Measurements from ENCODE around the gene CFAP46. TPM values are rescaled to one million over a fixed set of nuclear protein-coding genes. Genes with fewer than 3 reads are reported as not detected.

The CFAP46 gene
- polyA plus RNA-seq, 3 donors, result 0.07 TPM; not detected in 2

DNA sequence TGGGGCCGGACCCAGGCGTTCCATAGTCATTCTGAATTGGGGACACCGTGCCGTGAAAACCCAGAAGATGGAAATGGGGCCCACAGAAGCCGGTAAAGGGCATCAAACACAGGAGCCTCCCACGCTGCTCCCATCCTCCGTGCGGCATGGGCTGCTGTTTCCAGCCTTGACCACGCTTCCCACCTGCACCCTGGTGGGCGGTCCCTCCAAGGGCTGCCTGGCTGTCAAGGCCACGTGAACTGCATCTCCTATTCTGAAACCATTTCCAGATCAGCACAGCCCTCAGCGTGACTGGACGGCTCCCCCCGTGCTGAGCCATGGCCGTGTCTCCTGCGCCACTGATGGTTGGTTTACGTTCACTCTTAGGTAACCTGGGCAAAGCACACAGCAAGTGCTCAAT is 14.1 kb downstream of the CFAP46 start:
- DNase-seq, result no peak
- Histone ChIP-seq H3K36me3 (replicated peaks in 1 of 2; ENCODE audit: control insufficient read depth in 1 of 2, insufficient read depth in 2 of 2, low read length in 2 of 2) (no peaks in the 10 kb centered on the region), H3K27me3 (ENCODE audit: control insufficient read depth in 2 of 2, insufficient read depth in 2 of 2, low read length in 2 of 2) (no peaks in the 10 kb centered on the region), H3K27ac (ENCODE audit: low read depth in 1 of 2, low read length in 2 of 2) (no peak overlapping the region), H3K4me2 (replicated peaks; ENCODE audit: extremely low read depth, low read length, poor library complexity, severe bottlenecking) (no peak overlapping the region), H3K4me3 (replicated peaks in 1 of 3; ENCODE audit: low read depth in 2 of 3, low read length in 3 of 3) (no peak overlapping the region), H3K9me3 (replicated peaks in 1 of 2; ENCODE audit: control insufficient read depth in 1 of 2, insufficient read depth in 1 of 2, low read length in 2 of 2) (no peaks in the 10 kb centered on the region), H2AFZ (ENCODE audit: insufficient read depth, low read depth, low read length, poor library complexity, severe bottlenecking) (no peak overlapping the region), H3K9ac (ENCODE audit: insufficient read depth, low read length, poor library complexity, severe bottlenecking) (no peak overlapping the region), H4K20me1 (ENCODE audit: insufficient read depth, low read length) (no peaks in the 10 kb centered on the region), H3K4me1 (ENCODE audit: control insufficient read depth in 1 of 2, insufficient read depth in 2 of 2, low read length in 2 of 2) (peaks cover 0 to 12% of the 10 kb centered on the region in 2 donors), H3K79me2 (ENCODE audit: insufficient read depth, low read length) (no peaks in the 10 kb centered on the region)
- peaks cover 0 to 4% (median 0%) of the 10 kb centered on the region in 3 donors for H3K27me3 Mint-ChIP-seq (ENCODE audit: low read depth in 3 of 3)
- intact Hi-C loops (cut with micrococcal nuclease), result no loop called here
- H3K36me3 Mint-ChIP-seq, result no peaks in the 10 kb centered on the region
- TF ChIP-seq CTCF (IDR thresholded peaks at IDR 0.05), result no peak
- WGBS (ENCODE audit: insufficient coverage), result 90% methylated on average over 16 of the region's 17 CpGs
- H3K4me1 Mint-ChIP-seq, result no peaks in the 10 kb centered on the region
- H3K27ac Mint-ChIP-seq, result no peak overlapping the region
- H3K9me3 Mint-ChIP-seq, result no peaks in the 10 kb centered on the region
- H3K4me3 Mint-ChIP-seq, result no peak overlapping the region

DNA sequence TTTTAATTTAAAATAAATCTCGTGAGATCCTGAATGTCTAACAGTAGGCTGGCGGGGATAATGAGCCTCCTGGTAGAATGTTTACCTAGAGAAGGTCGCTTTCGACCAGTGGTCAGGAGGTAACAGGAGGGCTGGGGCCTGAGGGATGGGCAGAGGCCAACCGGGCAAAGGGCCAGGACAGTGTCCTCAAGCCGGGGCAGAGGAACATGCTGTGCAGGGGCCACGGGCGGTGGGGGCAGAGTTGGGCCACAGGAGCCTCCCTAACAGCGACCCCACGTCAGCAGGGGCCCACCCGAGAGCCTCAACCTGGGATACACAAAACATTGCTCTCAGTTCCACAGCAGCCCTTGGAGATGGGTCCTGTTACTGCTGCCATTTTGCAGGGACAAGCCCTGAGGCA is 14.5 kb downstream of the CFAP46 start:
- no peak for TF ChIP-seq CTCF (IDR thresholded peaks at IDR 0.05)
- H4K20me1 ChIP-seq (ENCODE audit: insufficient read depth, low read length), result no peaks in the 10 kb centered on the region
- Mint-ChIP-seq H3K4me1 (no peaks in the 10 kb centered on the region), H3K27ac (no peak overlapping the region), H3K9me3 (no peaks in the 10 kb centered on the region), H3K27me3 (ENCODE audit: low read depth in 3 of 3) (peaks cover 0 to 4% (median 0%) of the 10 kb centered on the region in 3 donors), H3K4me3 (no peak overlapping the region), H3K36me3 (no peaks in the 10 kb centered on the region)
- H3K9ac ChIP-seq (ENCODE audit: insufficient read depth, low read length, poor library complexity, severe bottlenecking), result no peak overlapping the region
- intact Hi-C loops (cut with micrococcal nuclease), result no loop called here
- no peak overlapping the region for H3K27ac ChIP-seq (ENCODE audit: low read depth in 1 of 2, low read length in 2 of 2)
- no peaks in the 10 kb centered on the region for H3K36me3 ChIP-seq (replicated peaks in 1 of 2; ENCODE audit: control insufficient read depth in 1 of 2, insufficient read depth in 2 of 2, low read length in 2 of 2)
- no peak for DNase-seq
- peaks cover 0 to 12% of the 10 kb centered on the region in 2 donors for H3K4me1 ChIP-seq (ENCODE audit: control insufficient read depth in 1 of 2, insufficient read depth in 2 of 2, low read length in 2 of 2)
- H3K79me2 ChIP-seq (ENCODE audit: insufficient read depth, low read length), result no peaks in the 10 kb centered on the region
- no peak overlapping the region for H2AFZ ChIP-seq (ENCODE audit: insufficient read depth, low read depth, low read length, poor library complexity, severe bottlenecking)
- H3K4me3 ChIP-seq (replicated peaks in 1 of 3; ENCODE audit: low read depth in 2 of 3, low read length in 3 of 3), result no peak overlapping the region
- no peaks in the 10 kb centered on the region for H3K9me3 ChIP-seq (replicated peaks in 1 of 2; ENCODE audit: control insufficient read depth in 1 of 2, insufficient read depth in 1 of 2, low read length in 2 of 2)
- 91% methylated on average over 9 of the region's 11 CpGs for WGBS (ENCODE audit: insufficient coverage)
- H3K27me3 ChIP-seq (ENCODE audit: control insufficient read depth in 2 of 2, insufficient read depth in 2 of 2, low read length in 2 of 2), result no peaks in the 10 kb centered on the region
- H3K4me2 ChIP-seq (replicated peaks; ENCODE audit: extremely low read depth, low read length, poor library complexity, severe bottlenecking), result no peak overlapping the region

Measured in CD14-positive monocyte (primary cell).